ENCODE data around the gene SPC25.

DNA sequence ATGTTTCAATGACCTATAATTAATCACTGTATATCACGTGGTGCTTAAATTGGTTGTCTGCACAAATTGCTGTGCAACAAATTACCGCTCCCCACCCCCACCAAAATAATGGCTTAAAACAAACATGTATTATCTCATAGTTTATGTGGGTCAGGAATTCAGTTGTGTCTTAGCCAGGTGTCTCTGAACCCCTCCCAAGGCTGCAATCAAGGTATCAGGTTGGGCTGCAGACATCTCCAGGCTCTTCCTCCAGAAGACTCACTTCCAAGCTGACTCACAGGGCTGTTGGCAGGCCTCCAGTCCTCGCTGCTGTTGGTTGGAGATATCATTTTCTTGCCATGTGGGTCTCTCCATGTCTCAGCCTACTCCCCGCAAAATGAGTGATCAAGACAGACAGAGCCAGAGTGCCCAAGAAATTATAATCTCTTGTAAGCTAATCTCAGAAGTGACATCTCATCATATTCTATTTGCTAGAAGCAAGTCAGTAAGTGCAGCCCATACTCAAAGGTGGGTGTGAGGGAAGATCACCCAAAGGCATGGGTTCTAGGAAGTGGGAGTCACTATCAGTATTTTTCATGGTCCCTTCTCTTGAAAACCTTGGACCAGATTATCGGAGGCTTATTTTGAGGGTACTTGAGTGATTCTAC, 38.4 kb downstream of the SPC25 start:
- TF ChIP-seq CTCF (IDR thresholded peaks at IDR 0.05) (no peak), POLR2AphosphoS5 (IDR thresholded peaks at IDR 0.05) (no peak), EP300 (IDR thresholded peaks at IDR 0.05; ENCODE audit: low read depth) (no peak)

Measured in transverse colon (tissue), 4 donors.